Naive thymus-derived CD4-positive, alpha-beta T cell (primary cell): ENCODE results near the gene FBXW7. TPM values are rescaled to one million over a fixed set of nuclear protein-coding genes. Genes with fewer than 3 reads are reported as not detected.

ENCODE experiments used
- ATAC-seq: fragments of 150-1000 bp; cut with Tn5 transposase; 2 replicates; pipeline ENCODE4 v1.10.0; 2021; ENCODE audit warnings: mild to moderate bottlenecking, moderate library complexity
- CTCF ChIA-PET: fragments of 350-600 bp; sonication (Branson Sonifier 250); formaldehyde crosslinking; loops from one replicate; lab custom pipeline; 2021; ENCODE audit warnings: antibody characterized with exemption; lab: Charles Lee
- POLR2A ChIA-PET: fragments of 350-600 bp; sonication (Branson Sonifier 250); formaldehyde crosslinking; loops from one replicate; lab custom pipeline; 2021; ENCODE audit warnings: antibody characterized with exemption, inconsistent platforms; lab: Charles Lee
- DNase-seq, 9 donors: peaks; one replicate each; pipeline versions ENCODE4 v3.0.0 to v3.0.0-alpha.2; 2020 to 2022; ENCODE audit warnings: mixed read lengths in 1 of 9
- H3K27ac ChIP-seq: one replicate; pipeline ENCODE4 v1.7.0; 2013; ENCODE audit warnings: mild to moderate bottlenecking, low read depth, low read length, moderate library complexity
- H3K27me3 ChIP-seq, 2 donors: one replicate each; pipeline ENCODE4 v1.7.0; 2013; ENCODE audit warnings: low read length in 2 of 2, mild to moderate bottlenecking in 2 of 2, moderate library complexity in 2 of 2; ENCODE audit not compliant: control insufficient read depth in 2 of 2, insufficient read depth in 2 of 2
- H3K36me3 ChIP-seq, 3 experiments: 1 replicate in 2 of 3; 2 replicates in 1 of 3; pipeline ENCODE4 v1.7.0; 2013; ENCODE audit warnings: low read length in 3 of 3, mild to moderate bottlenecking in 3 of 3, moderate library complexity in 1 of 3; ENCODE audit not compliant: insufficient read depth in 3 of 3, control insufficient read depth in 2 of 3
- H3K4me1 ChIP-seq, 2 donors: one replicate each; pipeline ENCODE4 v1.7.0; 2013; ENCODE audit warnings: low read length in 2 of 2, mild to moderate bottlenecking in 2 of 2, moderate library complexity in 1 of 2; ENCODE audit not compliant: control insufficient read depth in 2 of 2, insufficient read depth in 2 of 2
- H3K4me3 ChIP-seq: 2 replicates; pipeline ENCODE4 v1.7.0; 2013; ENCODE audit warnings: mild to moderate bottlenecking, low read length
- H3K9me3 ChIP-seq, 3 experiments: 1 replicate in 2 of 3; 2 replicates in 1 of 3; pipeline ENCODE4 v1.7.0; 2013; ENCODE audit warnings: low read length in 3 of 3; ENCODE audit not compliant: control insufficient read depth in 2 of 3
- H3K27ac Mint-ChIP-seq, 9 donors: one replicate each; pipeline ENCODE4 v1.8.0; 2020 to 2022; ENCODE audit warnings: mixed read lengths in 9 of 9, mild to moderate bottlenecking in 8 of 9, moderate library complexity in 5 of 9, inconsistent platforms in 2 of 9
- H3K27me3 Mint-ChIP-seq, 5 donors: one replicate each; pipeline ENCODE4 v1.8.0; 2021 to 2022; ENCODE audit warnings: mixed read lengths in 5 of 5, mild to moderate bottlenecking in 1 of 5
- H3K36me3 Mint-ChIP-seq, 5 donors: one replicate each; pipeline ENCODE4 v1.8.0; 2020 to 2022; ENCODE audit warnings: mixed read lengths in 5 of 5, mild to moderate bottlenecking in 3 of 5, inconsistent platforms in 1 of 5
- H3K4me1 Mint-ChIP-seq, 7 donors: one replicate each; pipeline ENCODE4 v1.8.0; 2020 to 2022; ENCODE audit warnings: mixed read lengths in 7 of 7, mild to moderate bottlenecking in 3 of 7, inconsistent platforms in 1 of 7
- H3K4me3 Mint-ChIP-seq, 10 donors: one replicate each; pipeline ENCODE4 v1.8.0; 2020 to 2022; ENCODE audit warnings: mild to moderate bottlenecking in 10 of 10, mixed read lengths in 10 of 10, moderate library complexity in 6 of 10, inconsistent platforms in 2 of 10
- H3K9me3 Mint-ChIP-seq, 11 donors: one replicate each; pipeline ENCODE4 v1.8.0; 2020 to 2022; ENCODE audit warnings: mixed read lengths in 11 of 11, mild to moderate bottlenecking in 4 of 11, inconsistent platforms in 1 of 11, moderate library complexity in 1 of 11
- intact Hi-C, 2 donors: fragments of 100-400 bp; cut with micrococcal nuclease; formaldehyde crosslinking; loops; one replicate each; pipeline ENCODE4 v1.15.1; 2023
- polyA plus RNA-seq, 2 donors: library from polyadenylated mRNA; unstranded; fragments of 300-500 nt; fragmentation: Illumina TruSeq; gene quantifications; one replicate each; pipeline ENCODE4 v1.2.3, GENCODE V29; 2021
- total RNA-seq, 6 experiments: library from RNA in 5 of 6; stranded (reverse) in 5 of 6; gene quantifications; 1 replicate in 5 of 6; 2 replicates in 1 of 6; pipeline ENCODE4 v1.2.3 and lab custom pipeline; 2021 to 2026

FBXW7 gene
- total and polyA plus RNA-seq, 7 experiments from 2014 or later = 40.4 to 139 (median 114) TPM

DNA sequence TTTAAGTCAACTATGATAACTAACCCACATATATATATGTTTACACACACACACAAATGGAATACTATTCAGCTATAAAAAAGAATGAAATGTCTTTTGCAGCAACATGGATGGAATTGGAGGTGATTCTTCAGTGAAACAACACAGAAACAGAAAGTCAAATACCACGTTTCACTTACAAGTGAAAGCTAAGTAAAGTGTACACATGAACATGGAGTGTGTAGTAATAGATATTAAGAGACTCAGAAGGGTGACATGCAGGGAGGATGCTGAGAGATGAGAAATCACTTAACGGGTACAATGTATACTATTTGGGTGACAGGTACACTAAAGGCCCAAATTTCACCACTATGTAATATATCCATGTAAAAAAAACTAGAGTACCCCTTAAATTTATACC lies 146.5 kb downstream of the FBXW7 start:
- Histone ChIP-seq H3K9me3 (no peaks in the 10 kb centered on the region), H3K27me3 (no peaks in the 10 kb centered on the region), H3K4me3 (no peak overlapping the region), H3K4me1 (no peaks in the 10 kb centered on the region), H3K27ac (no peak overlapping the region), H3K36me3 (no peaks in the 10 kb centered on the region)
- Mint-ChIP-seq H3K4me3 (no peak overlapping the region), H3K27ac (peak overlapping the region in 2 of 9 donors; percentile 8 to 41), H3K9me3 (no peaks in the 10 kb centered on the region), H3K36me3 (peaks cover 0 to 21% (median 8%) of the 10 kb centered on the region in 5 donors), H3K4me1 (peaks cover 2 to 20% (median 15%) of the 10 kb centered on the region in 7 donors), H3K27me3 (no peaks in the 10 kb centered on the region)
- CTCF ChIA-PET = interaction anchor here (0.6 kb wide), 1 partner anchor 287 kb away, joined by 5 read pairs; no protein-coding TSS in a partner anchor
- ATAC-seq = no peak
- POLR2A ChIA-PET = no interaction called here
- intact Hi-C loops = loop anchor here (5.0 to 10.0 kb wide), 4 partner anchors 625 to 1275 kb away; partner anchors contain the start of genes FHIP1A (in 1 of the 2), GATB (in 1 of the 2) and PRSS48 (in 1 of the 2)
- no peak for DNase-seq

DNA sequence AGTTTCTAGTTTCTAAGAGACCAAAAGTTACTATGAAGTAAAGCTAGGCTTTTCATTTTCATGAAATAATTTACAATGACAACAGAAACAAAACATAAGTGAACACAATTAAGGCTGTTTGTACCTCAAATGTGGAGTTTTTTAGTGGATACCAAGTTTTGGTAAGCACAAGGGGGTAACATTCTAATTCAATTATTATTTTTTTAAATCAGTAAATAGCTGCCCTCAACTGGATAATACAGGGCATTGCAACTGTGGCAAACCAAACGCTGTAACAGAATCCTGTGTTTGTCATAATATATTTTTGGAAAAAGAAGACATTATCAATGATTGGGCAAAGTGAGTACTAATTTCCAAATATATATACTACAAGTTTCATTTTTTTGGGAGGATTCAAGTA lies 150.3 kb downstream of the FBXW7 start:
- no peak for ATAC-seq
- Histone ChIP-seq H3K36me3 (no peaks in the 10 kb centered on the region), H3K9me3 (no peaks in the 10 kb centered on the region), H3K27ac (no peak overlapping the region), H3K4me3 (no peak overlapping the region), H3K4me1 (peaks cover 0 to 14% of the 10 kb centered on the region in 2 donors), H3K27me3 (no peaks in the 10 kb centered on the region)
- Mint-ChIP-seq H3K4me3 (no peak overlapping the region), H3K27ac (peak overlapping the region in 2 of 9 donors; percentile 38 to 68), H3K4me1 (peaks cover 11 to 40% (median 29%) of the 10 kb centered on the region in 7 donors), H3K36me3 (peaks cover 0 to 7% (median 3%) of the 10 kb centered on the region in 5 donors), H3K27me3 (no peaks in the 10 kb centered on the region), H3K9me3 (no peaks in the 10 kb centered on the region)
- ChIA-PET CTCF (interaction anchor here (0.6 to 1.3 kb wide), 5 partner anchors 116 to 1022 kb away, joined by 3 to 6 read pairs (median 3); no protein-coding TSS in a partner anchor), POLR2A (no interaction called here)
- peak in 3 of 9 donors; percentile 12 to 23 (median 15) for DNase-seq
- intact Hi-C loops = loop anchor here (1.0 to 10.0 kb wide), 8 partner anchors 320 to 1271 kb away; partner anchors contain the start of genes GATB (in 2 of the 2), FHIP1A (in 1 of the 2) and PRSS48 (in 1 of the 2)

DNA sequence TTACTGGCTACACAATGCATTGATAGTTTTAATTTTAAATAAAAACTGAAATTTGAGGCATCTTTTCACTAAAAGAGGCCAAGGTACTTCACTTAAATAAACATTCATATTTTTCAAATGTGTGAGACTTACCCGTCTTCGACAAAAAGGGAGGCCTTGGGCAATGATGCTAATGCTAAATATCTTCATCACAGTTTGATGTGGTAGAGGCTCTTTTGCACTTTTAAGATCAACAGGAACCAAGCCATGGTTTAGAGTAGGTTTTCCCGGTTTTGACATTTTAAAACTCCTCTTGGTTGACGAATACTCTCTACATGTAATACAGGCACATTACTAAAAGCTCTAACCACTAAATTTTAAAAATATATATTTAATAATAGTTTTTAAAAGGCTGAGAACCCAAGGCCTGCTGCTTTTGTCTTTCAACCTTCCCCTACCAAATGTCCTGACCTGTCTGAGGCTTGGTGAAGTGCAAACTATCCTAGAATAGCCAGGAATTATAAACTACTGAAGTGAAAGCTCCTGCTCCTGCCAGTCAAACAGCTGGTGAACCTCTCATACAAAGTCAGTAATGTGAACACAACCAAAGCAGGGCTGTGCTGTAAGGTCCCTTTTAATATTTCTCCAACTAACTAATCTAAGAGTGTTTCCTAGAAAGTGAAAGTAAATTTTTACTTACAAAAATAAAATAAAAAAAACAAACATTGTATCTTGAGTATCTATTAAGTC lies 153.7 kb downstream of the FBXW7 start:
- Mint-ChIP-seq H3K9me3 (no peaks in the 10 kb centered on the region), H3K27ac (peak overlapping the region; percentile 71 to 91 (median 87)), H3K36me3 (peaks cover 0 to 4% (median 4%) of the 10 kb centered on the region in 5 donors), H3K27me3 (no peaks in the 10 kb centered on the region), H3K4me1 (peaks cover 8 to 35% (median 24%) of the 10 kb centered on the region in 7 donors), H3K4me3 (peak overlapping the region; percentile 18 to 86 (median 76))
- ATAC-seq = peak; percentile 62
- CTCF ChIA-PET = interaction anchor here (1.2 kb wide), 1 partner anchor 17 kb away, joined by 3 read pairs; no protein-coding TSS in a partner anchor
- peak in 5 of 9 donors; percentile 22 to 39 (median 28) for DNase-seq
- POLR2A ChIA-PET = interaction anchor here (0.5 kb wide), 1 partner anchor 729 kb away, joined by 3 read pairs; no protein-coding TSS in a partner anchor
- Histone ChIP-seq H3K4me1 (peaks cover 0 to 14% of the 10 kb centered on the region in 2 donors), H3K9me3 (no peaks in the 10 kb centered on the region), H3K4me3 (no peak overlapping the region), H3K36me3 (no peaks in the 10 kb centered on the region), H3K27me3 (no peaks in the 10 kb centered on the region), H3K27ac (peak overlapping the region; percentile 52)
- intact Hi-C loops = loop anchor here in 1 of 2 donors (10.0 kb wide), 2 partner anchors 617 to 1267 kb away; partner anchors contain the start of gene GATB

DNA sequence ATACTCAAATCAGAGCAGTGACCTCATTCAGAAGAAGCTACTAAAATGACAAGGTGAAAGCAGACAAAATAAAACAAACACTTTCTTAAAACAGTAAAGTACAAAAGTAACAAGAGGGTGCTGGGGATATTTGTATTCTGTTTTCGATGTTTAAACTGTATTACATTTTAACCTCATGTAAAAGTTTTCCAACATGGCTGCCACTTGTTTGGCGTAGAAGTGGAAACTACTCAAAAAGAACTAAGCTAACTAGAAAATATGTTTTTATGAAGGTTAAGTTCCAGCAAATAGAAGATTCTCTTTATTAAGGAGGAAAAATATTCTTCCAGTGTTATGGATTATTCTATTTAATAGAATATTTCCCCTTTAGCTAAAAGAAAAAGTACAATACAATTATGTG lies 155.0 kb downstream of the FBXW7 start:
- DNase-seq (no peak), ATAC-seq (no peak)
- no peaks in the 10 kb centered on the region for H3K27me3 ChIP-seq
- H3K4me1 ChIP-seq = peaks cover 0 to 14% of the 10 kb centered on the region in 2 donors
- no peak overlapping the region for H3K4me3 ChIP-seq
- POLR2A ChIA-PET = no interaction called here
- Mint-ChIP-seq H3K27ac (peak overlapping the region in 2 of 9 donors; percentile 2 to 87), H3K4me3 (no peak overlapping the region), H3K4me1 (peaks cover 8 to 35% (median 23%) of the 10 kb centered on the region in 7 donors), H3K36me3 (peaks cover 0 to 4% (median 4%) of the 10 kb centered on the region in 5 donors), H3K27me3 (no peaks in the 10 kb centered on the region), H3K9me3 (no peaks in the 10 kb centered on the region)
- H3K27ac ChIP-seq = no peak overlapping the region
- CTCF ChIA-PET = no interaction called here
- H3K9me3 ChIP-seq = no peaks in the 10 kb centered on the region
- H3K36me3 ChIP-seq = no peaks in the 10 kb centered on the region
- intact Hi-C loops = loop anchor here in 1 of 2 donors (10.0 kb wide), 2 partner anchors 616 to 1266 kb away; partner anchors contain the start of gene GATB

DNA sequence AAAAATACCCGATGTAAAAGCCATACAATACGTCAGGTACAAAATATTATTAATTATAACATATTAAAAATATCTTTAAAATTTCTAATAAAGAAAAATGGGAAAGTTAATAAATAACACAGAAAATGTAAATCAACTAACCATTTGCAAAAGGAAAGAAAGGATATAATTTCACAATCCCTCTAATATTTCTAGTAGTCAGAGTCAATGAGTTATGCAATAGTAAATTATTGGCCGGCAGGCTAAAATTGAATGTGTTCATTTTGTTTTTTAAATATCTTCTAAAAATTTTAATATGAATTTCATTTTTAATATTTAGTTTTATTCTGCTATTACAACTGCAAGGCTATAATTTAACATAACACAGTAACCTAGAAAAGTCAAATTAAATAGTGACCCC lies 155.7 kb downstream of the FBXW7 start:
- H3K9me3 ChIP-seq = no peaks in the 10 kb centered on the region
- no peak overlapping the region for H3K4me3 ChIP-seq
- H3K27me3 ChIP-seq = no peaks in the 10 kb centered on the region
- intact Hi-C loops = loop anchor here in 1 of 2 donors (10.0 kb wide), 2 partner anchors 615 to 1265 kb away; partner anchors contain the start of gene GATB
- H3K4me1 ChIP-seq = peaks cover 0 to 14% of the 10 kb centered on the region in 2 donors
- H3K36me3 Mint-ChIP-seq = peaks cover 0 to 4% (median 4%) of the 10 kb centered on the region in 5 donors
- no peak overlapping the region for H3K27ac ChIP-seq
- no peak overlapping the region for H3K27ac Mint-ChIP-seq
- DNase-seq = no peak
- ATAC-seq = no peak
- H3K27me3 Mint-ChIP-seq = no peaks in the 10 kb centered on the region
- H3K9me3 Mint-ChIP-seq = no peaks in the 10 kb centered on the region
- CTCF ChIA-PET = no interaction called here
- H3K4me3 Mint-ChIP-seq = no peak overlapping the region
- H3K36me3 ChIP-seq = no peaks in the 10 kb centered on the region
- POLR2A ChIA-PET = no interaction called here
- H3K4me1 Mint-ChIP-seq = peaks cover 8 to 31% (median 18%) of the 10 kb centered on the region in 7 donors

DNA sequence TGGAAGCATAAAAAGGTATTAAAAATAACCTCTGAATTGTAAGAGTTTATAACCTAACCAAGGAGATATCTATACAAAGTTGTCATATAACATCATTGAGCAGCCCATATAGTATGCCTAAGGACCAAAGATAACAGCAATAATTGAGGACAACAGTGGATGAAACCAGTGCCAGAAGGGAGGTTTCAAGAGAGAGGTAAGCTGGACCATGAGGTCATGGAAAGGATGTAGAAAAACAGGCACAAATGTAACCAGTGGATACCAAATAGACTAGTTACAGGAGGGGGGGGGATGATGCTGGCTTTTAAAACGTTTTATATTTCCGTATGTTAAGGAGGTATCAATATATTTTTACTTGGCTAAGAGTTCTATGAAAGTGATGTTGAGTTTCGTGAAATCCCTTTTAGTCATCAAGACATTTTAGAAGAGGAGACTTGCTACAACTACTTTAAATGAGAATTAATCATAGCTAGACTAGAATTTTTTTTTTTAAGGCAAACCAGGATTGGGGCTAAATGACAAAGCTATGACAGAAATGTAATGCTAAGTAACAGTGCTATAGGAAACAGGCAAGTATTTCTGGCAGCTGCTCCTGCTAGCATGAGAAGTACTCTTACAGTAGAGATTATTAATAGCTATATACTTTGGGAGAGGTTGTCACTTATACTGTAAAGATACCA lies 161.1 kb downstream of the FBXW7 start:
- Histone ChIP-seq H3K27ac (no peak overlapping the region), H3K4me1 (no peaks in the 10 kb centered on the region), H3K4me3 (no peak overlapping the region), H3K9me3 (no peaks in the 10 kb centered on the region), H3K36me3 (no peaks in the 10 kb centered on the region), H3K27me3 (no peaks in the 10 kb centered on the region)
- CTCF ChIA-PET = interaction anchor here (1.2 to 2.3 kb wide), 3 partner anchors 12 to 1012 kb away, joined by 3 to 7 read pairs (median 4); no protein-coding TSS in a partner anchor
- ATAC-seq = no peak
- intact Hi-C loops = no loop called here
- Mint-ChIP-seq H3K9me3 (no peaks in the 10 kb centered on the region), H3K36me3 (peaks cover 0 to 4% (median 0%) of the 10 kb centered on the region in 5 donors), H3K27me3 (no peaks in the 10 kb centered on the region), H3K4me3 (no peak overlapping the region), H3K4me1 (peaks cover 0 to 13% (median 4%) of the 10 kb centered on the region in 7 donors), H3K27ac (no peak overlapping the region)
- no peak for DNase-seq
- POLR2A ChIA-PET = interaction anchor here (0.7 kb wide), 1 partner anchor 9 kb away, joined by 3 read pairs; no protein-coding TSS in a partner anchor
